HUES6 (cell line): ENCODE measurements around the gene MACROD2.

Source experiments
- H3K27ac ChIP-seq: 2 replicates; pipeline ENCODE4 v1.7.0; 2013; ENCODE audit warnings: low read depth, mild to moderate bottlenecking, low read length, inconsistent platforms
- H3K27me3 ChIP-seq: 2 replicates; pipeline ENCODE4 v1.6.1; 2013; ENCODE audit warnings: low read length; ENCODE audit not compliant: control insufficient read depth, insufficient read depth
- H3K36me3 ChIP-seq: 2 replicates; pipeline ENCODE4 v1.6.1; 2013; ENCODE audit warnings: low read length; ENCODE audit not compliant: control insufficient read depth, insufficient read depth
- H3K4me1 ChIP-seq: 2 replicates; pipeline ENCODE4 v1.6.1; 2013; ENCODE audit warnings: low read length; ENCODE audit not compliant: control insufficient read depth, insufficient read depth
- H3K4me3 ChIP-seq: 2 replicates; pipeline ENCODE4 v1.5.1; 2013; ENCODE audit warnings: low read depth, low read length
- H3K9ac ChIP-seq: one replicate; pipeline ENCODE4 v1.6.1; 2013; ENCODE audit warnings: mild to moderate bottlenecking, low read length
- H3K9me3 ChIP-seq: 2 replicates; pipeline ENCODE4 v1.6.1; 2013; ENCODE audit warnings: low read depth, low read length; ENCODE audit not compliant: control insufficient read depth, insufficient read depth

The MACROD2 gene

DNA sequence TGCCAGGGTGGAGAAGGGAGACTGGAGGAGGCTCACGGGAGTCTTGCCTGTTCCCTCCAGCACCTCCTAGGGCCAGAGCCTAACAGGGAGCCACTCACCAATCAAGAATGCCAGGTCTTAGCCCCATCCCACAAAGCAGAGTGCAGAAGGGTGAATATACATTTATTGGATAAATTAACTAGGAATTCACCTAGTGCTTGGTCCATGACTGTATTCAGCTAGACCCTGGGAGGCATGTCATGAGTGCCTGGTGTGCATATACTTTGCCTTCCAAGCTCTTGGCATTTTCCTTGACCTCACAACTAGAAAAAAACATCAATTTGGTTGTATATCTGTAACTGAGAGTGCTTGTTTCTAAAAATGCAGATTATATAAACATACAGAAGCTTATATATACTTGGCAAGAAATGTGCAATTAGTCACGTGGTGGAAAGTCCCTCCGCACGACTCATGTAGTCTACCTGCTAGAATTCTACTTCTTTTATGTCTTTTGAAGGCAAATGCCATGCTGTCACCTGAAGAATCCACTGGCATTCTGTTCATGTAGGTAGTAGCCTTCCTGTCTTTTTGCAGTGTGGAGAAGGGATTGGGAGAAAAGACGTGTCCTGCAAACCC, 1586.9 kb downstream of the MACROD2 start:
- H3K4me1 ChIP-seq = peaks cover 7% of the 10 kb centered on the region; the same call in 1 of the 2 replicates
- no peak overlapping the region for H3K9ac ChIP-seq
- H3K9me3 ChIP-seq = no peaks in the 10 kb centered on the region
- no peaks in the 10 kb centered on the region for H3K36me3 ChIP-seq
- H3K27ac ChIP-seq = no peak overlapping the region
- no peaks in the 10 kb centered on the region for H3K27me3 ChIP-seq
- H3K4me3 ChIP-seq = no peak overlapping the region

DNA sequence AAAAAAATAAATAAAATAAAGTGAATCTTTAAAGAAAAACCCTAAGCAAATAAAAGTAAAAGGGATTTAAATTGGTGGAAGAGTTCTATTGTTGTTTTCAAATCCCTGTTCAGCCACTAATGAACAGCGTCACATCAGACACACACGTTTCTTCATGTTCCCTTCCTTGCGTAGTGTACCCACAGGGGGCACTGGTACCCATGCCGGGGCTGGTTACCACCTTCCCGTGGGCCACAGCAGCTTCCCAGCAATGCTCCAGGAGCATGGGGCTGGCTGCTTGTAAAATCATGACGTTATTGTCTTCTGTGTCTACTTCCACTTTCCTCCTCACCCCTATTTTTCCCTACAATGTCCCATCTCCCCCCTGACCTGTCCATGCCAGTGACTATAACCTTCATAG, 1589.2 kb downstream of the MACROD2 start:
- Histone ChIP-seq H3K4me1 (peaks cover 7% of the 10 kb centered on the region; the same call in 1 of the 2 replicates), H3K27me3 (no peaks in the 10 kb centered on the region), H3K4me3 (no peak overlapping the region), H3K27ac (no peak overlapping the region), H3K9me3 (peaks cover 10% of the 10 kb centered on the region; the same call in 1 of the 2 replicates), H3K9ac (no peak overlapping the region), H3K36me3 (no peaks in the 10 kb centered on the region)

DNA sequence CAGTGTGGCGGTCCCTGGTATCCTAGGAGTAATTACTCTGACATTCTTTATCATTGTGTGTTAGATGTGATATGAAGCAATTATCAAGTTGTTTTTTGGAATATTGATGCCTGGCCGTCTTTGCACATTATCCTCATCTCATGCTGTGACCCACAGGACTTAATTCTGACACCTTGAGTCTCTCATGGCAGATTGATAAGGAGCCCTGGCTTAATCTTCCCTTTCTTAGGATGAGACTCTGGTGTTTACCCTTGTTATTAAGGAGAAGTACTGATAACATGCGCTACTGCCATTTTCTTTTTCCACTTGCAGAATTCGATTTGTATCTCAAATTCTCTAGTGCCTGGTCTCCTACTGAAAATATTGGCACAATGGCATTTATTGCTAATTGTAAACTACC, 1597.8 kb downstream of the MACROD2 start:
- no peaks in the 10 kb centered on the region for H3K36me3 ChIP-seq
- H3K9me3 ChIP-seq = peaks cover 4% of the 10 kb centered on the region; the same call in 1 of the 2 replicates
- no peak overlapping the region for H3K4me3 ChIP-seq
- H3K4me1 ChIP-seq = no peaks in the 10 kb centered on the region
- no peaks in the 10 kb centered on the region for H3K27me3 ChIP-seq
- no peak overlapping the region for H3K27ac ChIP-seq
- no peak overlapping the region for H3K9ac ChIP-seq

DNA sequence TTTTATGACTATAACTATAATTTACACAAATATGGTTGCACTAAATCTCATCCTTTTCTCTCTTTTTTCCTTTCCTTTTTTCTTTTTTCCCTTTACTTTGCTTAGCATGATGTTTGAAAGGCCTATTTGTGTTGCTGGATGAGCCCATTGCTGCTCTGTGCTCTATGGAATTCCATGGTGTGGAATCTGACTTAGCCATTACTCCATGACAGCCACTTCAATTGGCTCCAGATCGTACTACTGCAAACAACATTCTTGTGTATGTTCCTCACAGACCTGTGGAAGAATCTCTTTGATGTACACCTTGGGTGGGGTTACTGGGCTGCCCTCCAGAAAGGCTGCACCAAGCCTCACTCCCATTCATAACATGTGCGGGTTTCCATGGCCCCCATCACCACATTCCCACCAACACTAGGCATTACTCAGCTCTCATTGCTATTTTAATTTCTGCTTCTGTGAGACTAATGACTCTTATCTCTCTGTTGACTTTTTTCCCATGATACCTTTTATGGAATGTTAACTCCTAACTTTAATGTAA, 1598.9 kb downstream of the MACROD2 start:
- Histone ChIP-seq H3K4me3 (no peak overlapping the region), H3K9me3 (no peaks in the 10 kb centered on the region), H3K9ac (no peak overlapping the region), H3K27me3 (no peaks in the 10 kb centered on the region), H3K4me1 (no peaks in the 10 kb centered on the region), H3K27ac (no peak overlapping the region), H3K36me3 (no peaks in the 10 kb centered on the region)

DNA sequence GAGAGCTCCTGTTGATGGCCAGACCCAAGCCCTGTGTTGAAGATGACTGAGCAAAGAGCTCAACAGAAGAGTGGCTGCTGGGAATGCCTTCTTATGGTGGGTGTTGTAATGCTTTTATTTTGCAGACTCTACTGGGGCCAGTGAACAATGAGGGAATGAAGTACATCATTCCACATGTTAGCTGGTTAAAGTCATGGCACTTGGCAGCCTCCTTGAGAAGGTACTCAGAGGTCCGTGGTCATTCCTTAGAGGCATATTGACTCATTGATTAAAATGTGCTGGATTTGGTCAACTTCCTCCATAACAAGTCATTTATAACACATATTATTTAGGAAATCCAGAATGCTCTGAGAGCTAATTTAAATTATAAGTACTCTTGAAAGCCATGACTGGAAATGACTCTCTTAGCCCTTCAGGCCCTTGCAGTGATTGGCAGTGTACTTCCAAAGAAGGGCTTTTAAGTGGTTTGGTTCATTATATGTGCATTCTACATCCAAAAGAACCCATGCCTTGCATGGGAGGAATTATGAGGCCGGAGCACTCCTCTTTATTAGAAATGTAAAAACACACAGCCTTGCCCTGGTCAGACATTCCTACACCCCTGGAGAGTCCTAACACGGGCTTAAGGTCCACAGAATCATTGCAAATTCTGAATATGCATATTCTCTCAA, 1601.0 kb downstream of the MACROD2 start:
- H3K4me1 ChIP-seq = no peaks in the 10 kb centered on the region
- H3K9me3 ChIP-seq = no peaks in the 10 kb centered on the region
- no peaks in the 10 kb centered on the region for H3K27me3 ChIP-seq
- H3K36me3 ChIP-seq = no peaks in the 10 kb centered on the region
- no peak overlapping the region for H3K27ac ChIP-seq
- H3K4me3 ChIP-seq = no peak overlapping the region
- no peak overlapping the region for H3K9ac ChIP-seq

DNA sequence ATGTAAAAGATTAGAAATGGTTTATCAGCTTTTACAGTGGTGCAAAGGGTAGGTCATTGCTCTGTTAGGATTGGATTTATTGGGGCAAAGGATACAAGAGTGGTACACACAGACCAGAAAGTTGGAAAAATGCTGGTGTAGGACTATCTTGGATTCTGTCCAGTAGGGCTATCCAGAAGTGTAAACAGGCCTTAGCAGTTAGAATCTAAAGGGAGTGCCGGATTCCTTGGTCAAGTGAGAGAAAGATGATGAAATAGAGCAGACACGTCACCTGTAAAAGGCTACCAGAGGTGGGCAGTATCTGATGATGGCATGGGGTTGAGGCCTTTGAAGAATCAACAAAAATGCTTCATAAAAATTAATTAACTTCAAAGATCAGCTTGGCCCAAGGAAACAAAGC, 1602.0 kb downstream of the MACROD2 start:
- H3K4me1 ChIP-seq = no peaks in the 10 kb centered on the region
- H3K36me3 ChIP-seq = no peaks in the 10 kb centered on the region
- no peaks in the 10 kb centered on the region for H3K27me3 ChIP-seq
- H3K9me3 ChIP-seq = no peaks in the 10 kb centered on the region
- no peak overlapping the region for H3K4me3 ChIP-seq
- H3K27ac ChIP-seq = no peak overlapping the region
- H3K9ac ChIP-seq = no peak overlapping the region

DNA sequence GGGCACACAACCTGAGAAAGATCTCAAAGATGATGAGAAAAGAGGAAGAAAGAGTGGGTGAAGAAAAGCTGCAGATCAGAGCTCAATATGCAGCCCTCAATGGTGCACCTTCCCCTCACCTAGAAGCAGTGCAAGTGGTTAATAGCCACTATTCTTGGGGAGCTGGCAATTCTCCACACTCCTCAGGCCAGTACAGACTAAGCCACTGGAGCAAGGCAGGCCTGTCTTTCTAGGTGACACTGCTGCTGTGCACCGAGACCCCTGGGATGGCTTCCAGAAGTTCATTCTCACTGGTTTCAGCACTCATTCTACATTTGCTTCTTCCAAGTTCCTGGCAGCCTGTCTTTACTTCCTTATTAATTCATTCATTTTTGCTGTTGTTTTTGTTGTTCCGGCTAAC, 1604.6 kb downstream of the MACROD2 start:
- Histone ChIP-seq H3K27me3 (no peaks in the 10 kb centered on the region), H3K4me3 (no peak overlapping the region), H3K9ac (no peak overlapping the region), H3K27ac (no peak overlapping the region), H3K4me1 (no peaks in the 10 kb centered on the region), H3K36me3 (no peaks in the 10 kb centered on the region), H3K9me3 (no peaks in the 10 kb centered on the region)

DNA sequence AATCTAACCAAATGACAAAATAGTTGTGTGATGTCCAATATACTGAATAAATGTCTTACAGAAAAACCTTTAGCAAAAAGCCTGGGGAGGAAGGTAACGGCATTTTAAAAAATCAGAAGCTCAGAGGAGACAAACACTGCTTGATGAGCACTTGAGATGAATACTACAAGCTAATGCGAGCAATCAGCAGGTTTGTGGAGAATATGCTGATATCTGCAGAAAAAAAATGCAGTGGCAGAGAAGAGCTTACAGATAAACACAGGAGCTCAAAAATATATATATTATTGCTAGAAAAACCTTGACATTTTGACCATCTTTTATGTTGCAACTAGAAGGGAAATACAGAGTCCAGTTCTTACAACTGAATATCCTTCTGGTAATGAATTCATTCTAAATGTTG, 1605.2 kb downstream of the MACROD2 start:
- no peaks in the 10 kb centered on the region for H3K27me3 ChIP-seq
- H3K9me3 ChIP-seq = no peaks in the 10 kb centered on the region
- no peaks in the 10 kb centered on the region for H3K36me3 ChIP-seq

DNA sequence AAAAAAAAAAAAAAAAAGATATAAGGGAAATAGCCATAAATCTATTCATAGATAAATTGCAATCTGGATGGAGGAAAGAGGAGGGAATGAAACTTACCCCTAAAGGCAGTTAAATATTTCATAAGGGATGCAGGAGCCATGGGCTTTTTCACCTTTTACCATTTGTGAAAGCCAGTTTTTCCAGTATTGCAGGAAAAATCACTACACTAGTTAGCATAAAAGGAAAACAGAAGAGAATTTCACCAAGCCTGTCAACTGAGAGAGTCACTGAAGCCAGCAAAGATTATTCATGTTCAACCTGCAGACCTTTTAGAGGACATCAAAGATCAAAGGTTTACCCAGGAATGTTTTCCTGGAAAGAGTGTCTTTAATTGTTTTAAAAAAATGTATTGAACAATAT, 1608.2 kb downstream of the MACROD2 start:
- Histone ChIP-seq H3K4me3 (no peak overlapping the region), H3K27ac (no peak overlapping the region), H3K27me3 (no peaks in the 10 kb centered on the region)

More for the DNA sequence above, 1605.2 kb downstream of the MACROD2 start:
- no peaks in the 10 kb centered on the region for H3K4me1 ChIP-seq
- no peak overlapping the region for H3K9ac ChIP-seq
- no peak overlapping the region for H3K4me3 ChIP-seq
- H3K27ac ChIP-seq = no peak overlapping the region

DNA sequence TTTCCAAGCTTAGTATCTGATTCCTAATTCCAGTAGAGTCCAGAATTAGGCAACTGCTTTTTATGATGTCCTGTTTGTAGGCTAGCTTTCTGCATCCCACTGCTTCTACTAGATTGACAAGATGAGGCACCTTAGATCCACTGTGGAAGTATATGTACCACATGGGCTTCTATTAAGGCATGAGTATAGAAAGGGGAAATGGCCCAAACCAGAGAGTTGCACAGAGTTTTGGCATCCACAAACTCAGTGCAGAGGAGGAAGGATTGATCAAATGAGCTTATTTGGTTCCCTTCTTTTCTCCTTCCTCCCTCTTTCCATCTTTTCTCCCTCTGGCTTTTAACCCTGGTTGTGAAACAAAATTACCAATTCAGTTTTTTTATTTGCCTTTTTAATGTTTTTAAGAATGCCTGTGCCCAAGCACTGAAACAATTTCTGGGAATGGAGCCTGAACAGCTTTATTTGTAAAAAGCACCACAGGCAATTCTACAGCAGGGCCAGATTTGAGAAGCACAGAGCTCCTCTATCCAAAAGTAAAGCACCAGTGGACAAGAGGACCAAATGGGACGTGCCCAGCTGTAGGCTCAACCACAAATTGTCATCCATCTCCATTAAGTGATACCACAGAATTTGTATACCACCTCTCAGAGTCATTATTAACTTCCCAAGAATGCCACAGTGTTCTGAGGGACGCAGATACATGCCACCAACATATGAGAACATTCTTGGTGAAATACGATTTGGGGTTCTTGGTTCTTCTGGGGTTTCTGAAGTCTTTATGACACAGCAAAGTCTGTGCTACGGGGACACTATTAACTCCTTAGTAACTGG, 1608.9 kb downstream of the MACROD2 start:
- Histone ChIP-seq H3K27ac (no peak overlapping the region), H3K9ac (no peak overlapping the region), H3K4me3 (no peak overlapping the region), H3K27me3 (no peaks in the 10 kb centered on the region), H3K36me3 (no peaks in the 10 kb centered on the region), H3K9me3 (no peaks in the 10 kb centered on the region), H3K4me1 (no peaks in the 10 kb centered on the region)

More for the DNA sequence above, 1608.2 kb downstream of the MACROD2 start:
- H3K9me3 ChIP-seq = no peaks in the 10 kb centered on the region
- H3K36me3 ChIP-seq = no peaks in the 10 kb centered on the region
- no peak overlapping the region for H3K9ac ChIP-seq
- no peaks in the 10 kb centered on the region for H3K4me1 ChIP-seq

DNA sequence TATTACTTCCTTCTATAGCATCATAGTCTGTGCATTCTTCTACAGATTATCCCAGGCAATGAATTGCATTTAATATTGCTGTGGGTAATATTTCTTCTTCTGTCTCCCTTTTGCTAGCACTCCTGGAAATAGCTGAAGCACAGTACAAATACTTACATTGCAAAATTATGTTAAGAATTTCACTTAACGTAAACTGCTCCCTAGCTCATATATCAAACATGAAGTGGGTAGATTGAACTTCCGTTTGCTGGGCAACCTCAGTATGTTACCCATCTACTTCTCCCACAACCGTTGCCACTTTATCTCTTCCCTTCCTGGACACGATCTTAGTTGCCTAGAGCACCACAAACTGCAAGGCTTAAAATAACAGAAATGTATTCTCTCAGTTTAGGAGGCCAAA, 1614.6 kb downstream of the MACROD2 start:
- Histone ChIP-seq H3K27me3 (no peaks in the 10 kb centered on the region), H3K9me3 (no peaks in the 10 kb centered on the region)

More for the DNA sequence above, 1614.6 kb downstream of the MACROD2 start:
- H3K4me3 ChIP-seq = no peak overlapping the region
- no peaks in the 10 kb centered on the region for H3K36me3 ChIP-seq
- H3K9ac ChIP-seq = no peak overlapping the region
- no peaks in the 10 kb centered on the region for H3K4me1 ChIP-seq
- H3K27ac ChIP-seq = no peak overlapping the region
